Left lung (tissue), 10 donors: ENCODE measurements around the gene ELF2. TPM values are rescaled to one million over a fixed set of nuclear protein-coding genes. Genes with fewer than 3 reads are reported as not detected.

Experiments used
- ATAC-seq: fragments of 200-7000 bp; cut with Tn5 transposase; one replicate; pipeline ENCODE4 v1.9.1; 2020; ENCODE audit warnings: moderate library complexity
- DNase-seq, 4 donors: peaks; one replicate each; pipeline ENCODE4 v3.0.0-alpha.2; 2013 to 2020
- H3K27ac ChIP-seq, 2 donors: fragments of 200-600 bp; sonication (generic) in 1 of 2; one replicate each; pipeline versions ENCODE4 v1.5.0 to v1.8.0; 2020 to 2021
- H3K27me3 ChIP-seq, 2 donors: fragments of 200-600 bp; sonication (generic) in 1 of 2; one replicate each; pipeline versions ENCODE4 v1.5.0 to v1.8.0; 2020 to 2021
- H3K36me3 ChIP-seq, 2 donors: fragments of 200-600 bp; sonication (generic) in 1 of 2; one replicate each; pipeline versions ENCODE4 v1.5.0 to v1.8.0; 2020 to 2021
- H3K4me1 ChIP-seq, 2 donors: fragments of 200-600 bp; one replicate each; pipeline ENCODE4 v1.8.0; 2021
- H3K4me3 ChIP-seq, 2 donors: fragments of 200-600 bp; sonication (generic) in 1 of 2; one replicate each; pipeline versions ENCODE4 v1.5.0 to v1.8.0; 2020 to 2021; ENCODE audit warnings: mild to moderate bottlenecking in 1 of 2
- H3K9me3 ChIP-seq, 2 donors: fragments of 200-600 bp; sonication (generic) in 1 of 2; one replicate each; pipeline versions ENCODE4 v1.5.0 to v1.8.0; 2020 to 2021
- intact Hi-C, 2 donors: fragments of 100-400 bp; cut with DNase I; formaldehyde crosslinking; loops; one replicate each; pipeline versions ENCODE4 v1.11.2 to v1.14.2; 2022
- polyA plus RNA-seq, 6 donors: library from polyadenylated mRNA; unstranded; fragments of 120-200 nt; gene quantifications; one replicate each; pipeline ENCODE4 v1.2.1, GENCODE V29; 2013; ENCODE audit not compliant: insufficient read length in 6 of 6
- total RNA-seq, 2 donors: library from RNA; stranded (reverse); fragmentation: NEBNext Ultra II Directional; extraction: Animal tissue kit (Norgen Biotek cat#: 25700); gene quantifications; one replicate each; pipeline ENCODE4 v1.2.1, GENCODE V29; 2021
- TF ChIP-seq, protein P1 (sequence below), 2 donors: fragments of 200-600 bp; sonication (generic) in 1 of 2; IDR thresholded peaks; one replicate each; pipeline versions ENCODE4 v1.5.0 to v1.8.0; 2021; ENCODE audit warnings: antibody characterized with exemption in 2 of 2
- donor health status: DM: no; HTN: yes; CAD: no.
- donor health status: DM: no; HTN: no; CAD: no.

ELF2 gene
- total and polyA plus RNA-seq, 8 donors = 37.3 to 82.6 (median 70.4) TPM

DNA sequence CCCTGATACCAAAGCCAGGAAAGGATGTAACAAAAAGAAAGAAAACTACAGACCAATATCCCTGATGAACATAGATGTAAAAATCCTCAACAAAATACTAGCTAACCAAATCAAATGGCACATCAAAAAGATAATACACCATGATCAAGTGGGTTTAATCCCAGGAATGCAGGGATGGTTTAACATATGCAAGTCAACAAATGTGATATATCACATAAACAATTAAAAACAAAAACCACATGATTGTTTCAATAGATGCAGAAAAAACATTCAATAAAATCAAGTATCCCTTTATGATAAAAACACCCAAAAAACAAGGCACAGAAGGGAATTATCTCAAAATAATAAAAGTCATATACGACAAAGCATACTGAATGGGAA lies 31.5 kb downstream of the ELF2 start:
- TF ChIP-seq, protein P1, sequence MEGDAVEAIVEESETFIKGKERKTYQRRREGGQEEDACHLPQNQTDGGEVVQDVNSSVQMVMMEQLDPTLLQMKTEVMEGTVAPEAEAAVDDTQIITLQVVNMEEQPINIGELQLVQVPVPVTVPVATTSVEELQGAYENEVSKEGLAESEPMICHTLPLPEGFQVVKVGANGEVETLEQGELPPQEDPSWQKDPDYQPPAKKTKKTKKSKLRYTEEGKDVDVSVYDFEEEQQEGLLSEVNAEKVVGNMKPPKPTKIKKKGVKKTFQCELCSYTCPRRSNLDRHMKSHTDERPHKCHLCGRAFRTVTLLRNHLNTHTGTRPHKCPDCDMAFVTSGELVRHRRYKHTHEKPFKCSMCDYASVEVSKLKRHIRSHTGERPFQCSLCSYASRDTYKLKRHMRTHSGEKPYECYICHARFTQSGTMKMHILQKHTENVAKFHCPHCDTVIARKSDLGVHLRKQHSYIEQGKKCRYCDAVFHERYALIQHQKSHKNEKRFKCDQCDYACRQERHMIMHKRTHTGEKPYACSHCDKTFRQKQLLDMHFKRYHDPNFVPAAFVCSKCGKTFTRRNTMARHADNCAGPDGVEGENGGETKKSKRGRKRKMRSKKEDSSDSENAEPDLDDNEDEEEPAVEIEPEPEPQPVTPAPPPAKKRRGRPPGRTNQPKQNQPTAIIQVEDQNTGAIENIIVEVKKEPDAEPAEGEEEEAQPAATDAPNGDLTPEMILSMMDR (IDR thresholded peaks at IDR 0.05) = no peak
- H3K27ac ChIP-seq = no peak overlapping the region
- ATAC-seq (no peak), DNase-seq (no peak)
- H3K4me1 ChIP-seq = peaks cover 8 to 41% of the 10 kb centered on the region in 2 donors
- H3K27me3 ChIP-seq = no peaks in the 10 kb centered on the region
- no peak overlapping the region for H3K4me3 ChIP-seq
- no peaks in the 10 kb centered on the region for H3K9me3 ChIP-seq
- no peaks in the 10 kb centered on the region for H3K36me3 ChIP-seq
- intact Hi-C loops = no loop called here

DNA sequence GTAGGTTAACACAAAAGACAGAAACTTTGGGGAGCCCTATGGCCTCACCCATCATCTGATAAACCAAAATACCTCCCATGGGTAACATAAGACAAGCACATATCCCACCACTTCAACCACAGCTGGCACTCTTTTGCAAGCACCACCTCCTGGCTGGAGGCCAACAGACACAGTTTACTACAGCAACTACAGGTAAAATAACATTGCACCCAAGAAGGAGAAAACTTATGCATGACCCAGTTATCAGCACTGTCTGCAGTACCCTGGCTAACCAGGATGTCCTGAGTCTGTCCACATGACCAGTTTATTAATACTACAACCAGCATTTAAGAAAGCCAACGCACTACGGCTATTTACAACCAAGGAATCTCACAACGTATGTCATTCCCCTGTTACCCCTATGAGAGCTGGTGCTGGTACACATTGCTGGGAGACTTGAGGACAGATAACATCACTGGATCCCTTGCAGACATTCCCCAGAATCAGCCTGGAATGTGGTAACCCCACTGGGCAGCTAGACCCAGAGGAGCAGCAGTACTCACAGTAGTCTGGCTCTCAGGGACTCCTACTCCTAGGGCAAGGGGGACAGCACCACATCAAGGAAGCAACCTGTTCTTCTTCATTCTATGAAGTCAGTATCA lies 32.0 kb downstream of the ELF2 start:
- DNase-seq = peak in 1 of 4 donors; percentile 12
- ATAC-seq = peak; percentile 49
- TF ChIP-seq, protein P1 (IDR thresholded peaks at IDR 0.05) = no peak
- no peak overlapping the region for H3K27ac ChIP-seq
- peaks cover 8 to 41% of the 10 kb centered on the region in 2 donors for H3K4me1 ChIP-seq
- no peaks in the 10 kb centered on the region for H3K27me3 ChIP-seq
- H3K4me3 ChIP-seq = no peak overlapping the region
- no peaks in the 10 kb centered on the region for H3K9me3 ChIP-seq
- intact Hi-C loops = no loop called here
- H3K36me3 ChIP-seq = no peaks in the 10 kb centered on the region

DNA sequence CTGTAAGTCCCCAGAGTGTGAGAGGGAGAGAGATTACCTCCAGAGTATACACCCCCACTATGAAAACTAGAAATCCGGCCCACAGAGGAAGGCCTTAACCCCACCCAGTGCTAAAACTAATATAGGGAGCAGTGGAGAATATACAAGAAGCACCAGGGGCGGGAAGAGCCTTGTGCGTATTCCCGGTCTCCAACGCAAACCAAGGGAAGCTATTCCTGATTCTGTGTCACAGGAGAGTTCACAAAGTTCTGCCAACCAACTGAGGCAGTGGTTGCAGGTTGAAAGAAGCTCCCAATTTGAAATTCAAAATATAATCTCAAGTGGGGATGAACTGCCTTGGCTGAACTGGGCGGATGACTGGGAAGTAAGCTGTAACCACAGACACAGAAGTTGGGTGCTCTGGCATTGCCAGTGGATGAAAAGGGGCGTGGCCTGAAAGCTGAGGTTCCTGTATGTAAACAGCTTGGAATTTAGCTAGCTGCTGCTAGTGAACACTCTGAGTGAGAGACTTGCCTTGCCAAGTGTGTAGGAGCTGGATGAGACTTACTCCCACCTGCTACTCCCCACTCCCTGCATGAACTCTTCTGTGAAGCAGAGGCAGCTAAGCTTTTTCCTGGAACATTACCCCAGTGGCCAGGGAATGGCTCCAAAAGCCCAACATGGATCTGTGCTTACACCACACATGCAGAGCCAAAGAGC lies 32.7 kb downstream of the ELF2 start:
- H3K9me3 ChIP-seq = no peaks in the 10 kb centered on the region
- no peak overlapping the region for H3K4me3 ChIP-seq
- TF ChIP-seq, protein P1 (IDR thresholded peaks at IDR 0.05) = no peak
- no peaks in the 10 kb centered on the region for H3K36me3 ChIP-seq
- no peak overlapping the region for H3K27ac ChIP-seq
- DNase-seq = peak in 1 of 4 donors; percentile 73
- ATAC-seq = peak; percentile 86
- intact Hi-C loops = no loop called here
- peaks cover 8 to 41% of the 10 kb centered on the region in 2 donors for H3K4me1 ChIP-seq
- H3K27me3 ChIP-seq = no peaks in the 10 kb centered on the region

DNA sequence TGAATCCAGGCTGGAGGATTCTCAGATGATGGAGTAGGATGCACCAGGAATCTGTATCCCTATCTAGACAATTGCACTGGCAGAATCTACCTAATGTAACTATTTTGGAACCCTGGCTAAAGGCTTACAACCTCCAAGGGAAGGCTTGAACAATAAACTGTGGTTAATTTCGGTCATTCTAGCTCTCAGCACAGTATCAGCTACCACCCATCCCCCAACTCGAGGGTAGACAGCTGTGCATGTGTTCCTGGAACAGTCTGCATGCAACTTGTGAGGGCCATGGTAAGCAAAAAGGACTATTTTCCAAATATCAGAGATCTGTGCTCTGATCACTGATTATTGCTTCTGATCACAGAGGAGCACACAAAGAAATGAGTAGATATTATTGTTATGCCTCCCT lies 34.0 kb downstream of the ELF2 start:
- no peaks in the 10 kb centered on the region for H3K9me3 ChIP-seq
- intact Hi-C loops = no loop called here
- H3K4me3 ChIP-seq = no peak overlapping the region
- DNase-seq (no peak), ATAC-seq (no peak)
- H3K36me3 ChIP-seq = no peaks in the 10 kb centered on the region
- no peak overlapping the region for H3K27ac ChIP-seq
- peaks cover 8 to 46% of the 10 kb centered on the region in 2 donors for H3K4me1 ChIP-seq
- TF ChIP-seq, protein P1 (IDR thresholded peaks at IDR 0.05) = no peak
- H3K27me3 ChIP-seq = no peaks in the 10 kb centered on the region

DNA sequence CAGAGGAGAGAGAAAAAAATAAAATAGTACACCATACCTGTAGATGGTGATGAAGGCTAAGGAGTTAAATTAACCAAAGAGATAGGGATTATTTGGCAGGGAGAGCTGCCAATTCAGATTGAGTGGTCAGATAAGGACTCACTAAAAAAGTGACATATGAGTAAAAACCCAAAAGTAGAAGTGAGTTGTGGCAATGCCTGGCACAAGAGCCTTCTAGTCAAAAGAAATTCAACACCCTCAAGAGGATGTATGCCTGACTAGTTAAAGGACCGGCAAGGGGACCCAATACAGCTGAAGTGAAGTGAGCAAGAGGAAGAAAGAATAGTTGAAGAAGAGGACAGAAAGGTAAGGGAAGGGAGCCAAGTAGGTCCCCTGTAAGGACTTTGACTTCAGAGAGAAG lies 34.9 kb downstream of the ELF2 start:
- TF ChIP-seq, protein P1 (IDR thresholded peaks at IDR 0.05) = no peak
- DNase-seq (no peak), ATAC-seq (no peak)
- no peaks in the 10 kb centered on the region for H3K9me3 ChIP-seq
- no peak overlapping the region for H3K4me3 ChIP-seq
- intact Hi-C loops = no loop called here
- H3K27ac ChIP-seq = no peak overlapping the region
- peaks cover 8 to 52% of the 10 kb centered on the region in 2 donors for H3K4me1 ChIP-seq
- H3K36me3 ChIP-seq = peaks cover 0 to 3% of the 10 kb centered on the region in 2 donors
- H3K27me3 ChIP-seq = no peaks in the 10 kb centered on the region
